ENCODE results near the gene STAM2.

DNA sequence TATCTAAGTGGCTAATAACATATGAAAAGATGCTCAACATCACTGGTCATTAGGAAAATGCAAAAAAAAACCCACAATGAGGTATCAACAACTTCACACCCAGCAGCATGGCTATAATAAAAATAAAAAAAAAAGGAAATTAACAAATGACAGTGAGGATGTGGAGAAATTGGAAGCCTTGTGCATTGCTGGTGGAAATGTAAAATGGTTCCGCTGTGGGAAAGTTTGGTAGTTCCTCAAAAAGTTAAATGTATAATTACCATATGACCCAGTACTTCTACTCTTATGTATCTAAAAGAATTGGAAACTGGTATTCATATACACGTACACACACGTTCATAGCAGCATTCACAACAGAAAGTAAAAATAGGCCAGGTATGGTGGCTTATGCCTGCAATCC is 61.2 kb downstream of the STAM2 start:
- TF ChIP-seq PPARA (CRISPR knock-in tag; IDR thresholded peaks at IDR 0.05; ENCODE audit: borderline replicate concordance) = no peak
- no peak for TF ChIP-seq ARNTL (CRISPR knock-in tag; IDR thresholded peaks at IDR 0.05; ENCODE audit: borderline replicate concordance, low read depth)
- TF ChIP-seq RARB (CRISPR knock-in tag; IDR thresholded peaks at IDR 0.05) = no peak
- no peak for TF ChIP-seq ESRRG (CRISPR knock-in tag; IDR thresholded peaks at IDR 0.05)
- TF ChIP-seq, protein P1, sequence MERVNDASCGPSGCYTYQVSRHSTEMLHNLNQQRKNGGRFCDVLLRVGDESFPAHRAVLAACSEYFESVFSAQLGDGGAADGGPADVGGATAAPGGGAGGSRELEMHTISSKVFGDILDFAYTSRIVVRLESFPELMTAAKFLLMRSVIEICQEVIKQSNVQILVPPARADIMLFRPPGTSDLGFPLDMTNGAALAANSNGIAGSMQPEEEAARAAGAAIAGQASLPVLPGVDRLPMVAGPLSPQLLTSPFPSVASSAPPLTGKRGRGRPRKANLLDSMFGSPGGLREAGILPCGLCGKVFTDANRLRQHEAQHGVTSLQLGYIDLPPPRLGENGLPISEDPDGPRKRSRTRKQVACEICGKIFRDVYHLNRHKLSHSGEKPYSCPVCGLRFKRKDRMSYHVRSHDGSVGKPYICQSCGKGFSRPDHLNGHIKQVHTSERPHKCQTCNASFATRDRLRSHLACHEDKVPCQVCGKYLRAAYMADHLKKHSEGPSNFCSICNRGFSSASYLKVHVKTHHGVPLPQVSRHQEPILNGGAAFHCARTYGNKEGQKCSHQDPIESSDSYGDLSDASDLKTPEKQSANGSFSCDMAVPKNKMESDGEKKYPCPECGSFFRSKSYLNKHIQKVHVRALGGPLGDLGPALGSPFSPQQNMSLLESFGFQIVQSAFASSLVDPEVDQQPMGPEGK (CRISPR knock-in tag; IDR thresholded peaks at IDR 0.05; ENCODE audit: borderline replicate concordance) = no peak
- TF ChIP-seq ZNF70 (CRISPR knock-in tag; IDR thresholded peaks at IDR 0.05) = no peak
- TF ChIP-seq ZFP3 (CRISPR knock-in tag; IDR thresholded peaks at IDR 0.05) = no peak
- no peak for TF ChIP-seq SNAI2 (CRISPR knock-in tag; IDR thresholded peaks at IDR 0.05)
- no peak for TF ChIP-seq ZFP30 (CRISPR knock-in tag; IDR thresholded peaks at IDR 0.05)
- TF ChIP-seq, protein P2, sequence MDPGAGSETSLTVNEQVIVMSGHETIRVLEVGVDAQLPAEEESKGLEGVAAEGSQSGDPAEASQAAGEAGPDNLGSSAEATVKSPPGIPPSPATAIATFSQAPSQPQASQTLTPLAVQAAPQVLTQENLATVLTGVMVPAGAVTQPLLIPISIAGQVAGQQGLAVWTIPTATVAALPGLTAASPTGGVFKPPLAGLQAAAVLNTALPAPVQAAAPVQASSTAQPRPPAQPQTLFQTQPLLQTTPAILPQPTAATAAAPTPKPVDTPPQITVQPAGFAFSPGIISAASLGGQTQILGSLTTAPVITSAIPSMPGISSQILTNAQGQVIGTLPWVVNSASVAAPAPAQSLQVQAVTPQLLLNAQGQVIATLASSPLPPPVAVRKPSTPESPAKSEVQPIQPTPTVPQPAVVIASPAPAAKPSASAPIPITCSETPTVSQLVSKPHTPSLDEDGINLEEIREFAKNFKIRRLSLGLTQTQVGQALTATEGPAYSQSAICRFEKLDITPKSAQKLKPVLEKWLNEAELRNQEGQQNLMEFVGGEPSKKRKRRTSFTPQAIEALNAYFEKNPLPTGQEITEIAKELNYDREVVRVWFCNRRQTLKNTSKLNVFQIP (CRISPR knock-in tag; IDR thresholded peaks at IDR 0.05; ENCODE audit: borderline replicate concordance, low read depth) = no peak
- no peak for TF ChIP-seq CSDC2 (CRISPR knock-in tag; IDR thresholded peaks at IDR 0.05)
- TF ChIP-seq, protein P3, sequence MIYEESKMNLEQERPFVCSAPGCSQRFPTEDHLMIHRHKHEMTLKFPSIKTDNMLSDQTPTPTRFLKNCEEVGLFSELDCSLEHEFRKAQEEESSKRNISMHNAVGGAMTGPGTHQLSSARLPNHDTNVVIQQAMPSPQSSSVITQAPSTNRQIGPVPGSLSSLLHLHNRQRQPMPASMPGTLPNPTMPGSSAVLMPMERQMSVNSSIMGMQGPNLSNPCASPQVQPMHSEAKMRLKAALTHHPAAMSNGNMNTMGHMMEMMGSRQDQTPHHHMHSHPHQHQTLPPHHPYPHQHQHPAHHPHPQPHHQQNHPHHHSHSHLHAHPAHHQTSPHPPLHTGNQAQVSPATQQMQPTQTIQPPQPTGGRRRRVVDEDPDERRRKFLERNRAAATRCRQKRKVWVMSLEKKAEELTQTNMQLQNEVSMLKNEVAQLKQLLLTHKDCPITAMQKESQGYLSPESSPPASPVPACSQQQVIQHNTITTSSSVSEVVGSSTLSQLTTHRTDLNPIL (CRISPR knock-in tag; IDR thresholded peaks at IDR 0.05; ENCODE audit: low read depth) = no peak
- no peak for TF ChIP-seq GLIS3 (CRISPR knock-in tag; IDR thresholded peaks at IDR 0.05)
- no peak for TF ChIP-seq ZNF565 (CRISPR knock-in tag; conservative IDR thresholded peaks at IDR 0.05; ENCODE audit: low read depth)

Data from SK-N-SH treated with all-trans-retinoic acid at 6 μM for 48 hours (cell line).